Heart left ventricle (tissue), 16 donors: ENCODE measurements around the gene IQGAP2. TPM values are rescaled to one million over a fixed set of nuclear protein-coding genes. Genes with fewer than 3 reads are reported as not detected.

Source experiments
- ATAC-seq, 4 donors: fragments of 200-7000 bp; cut with Tn5 transposase; one replicate each; pipeline ENCODE4 v1.9.1; 2020 to 2022; ENCODE audit warnings: moderate library complexity in 4 of 4, mild to moderate bottlenecking in 3 of 4, moderate number of reproducible peaks in 1 of 4
- DNase-seq, 5 donors: peaks; one replicate each; pipeline ENCODE4 v3.0.0-alpha.2; 2020
- H3K27ac ChIP-seq, 12 donors: fragments of 200-600 bp; sonication (generic) in 4 of 12; one replicate each; pipeline versions ENCODE4 v1.5.0 to v1.8.0; 2016 to 2022; ENCODE audit warnings: mild to moderate bottlenecking in 2 of 12
- H3K27me3 ChIP-seq, 9 donors: fragments of 200-600 bp; sonication (generic) in 2 of 9; one replicate each; pipeline versions ENCODE4 v1.5.1 to v1.8.0; 2016 to 2022; ENCODE audit warnings: mild to moderate bottlenecking in 3 of 9
- H3K36me3 ChIP-seq, 9 donors: fragments of 200-600 bp; sonication (generic) in 2 of 9; one replicate each; pipeline versions ENCODE4 v1.5.0 to v1.8.0; 2018 to 2022; ENCODE audit warnings: mild to moderate bottlenecking in 2 of 9
- H3K4me1 ChIP-seq, 12 donors: fragments of 200-600 bp; sonication (generic) in 4 of 12; one replicate each; pipeline versions ENCODE4 v1.5.0 to v1.8.0; 2016 to 2022; ENCODE audit warnings: mild to moderate bottlenecking in 3 of 12
- H3K4me3 ChIP-seq, 12 donors: fragments of 200-600 bp; sonication (generic) in 4 of 12; one replicate each; pipeline versions ENCODE4 v1.5.0 to v1.8.0; 2017 to 2022; ENCODE audit warnings: mild to moderate bottlenecking in 9 of 12, moderate library complexity in 4 of 12
- H3K9me3 ChIP-seq, 12 donors: fragments of 200-600 bp; sonication (generic) in 4 of 12; one replicate each; pipeline versions ENCODE4 v1.5.0 to v1.8.0; 2016 to 2022; ENCODE audit warnings: mild to moderate bottlenecking in 1 of 12
- POLR2A ChIP-seq, 2 donors: fragments of 450-650 bp; IDR thresholded peaks; one replicate each; pipeline ENCODE4 v1.6.1; 2017; ENCODE audit warnings: antibody characterized with exemption in 2 of 2, mild to moderate bottlenecking in 2 of 2, moderate library complexity in 2 of 2
- WGBS, 4 donors: extraction: QIAGEN DNeasy Blood & Tissue Kit in 2 of 4; methylation state at CpG; one replicate each; pipeline versions ENCODE4 v1.1.5 to v1.1.7; 2013 to 2018; 5-methylcytosine and 5-hydroxymethylcytosine counted together
- intact Hi-C, 10 donors: fragments of 100-400 bp; cut with DNase I; formaldehyde crosslinking; loops; one replicate each; pipeline versions ENCODE4 v1.11.1 to v1.14.2; 2022
- polyA plus RNA-seq, 2 donors: library from polyadenylated mRNA; stranded (reverse); fragments of 200-250 nt; gene quantifications; one replicate each; pipeline ENCODE4 v1.2.3, GENCODE V29; 2013
- total RNA-seq, 9 donors: library from RNA; depleted of rRNA in 2 of 9; stranded (reverse); fragments of >200 nt in 2 of 9; fragmentation: NEBNext Ultra II Directional in 3 of 9; extraction: Animal tissue kit (Norgen Biotek cat#: 25700) in 3 of 9; gene quantifications; one replicate each; pipeline versions ENCODE4 v1.1.0 to v1.2.4, GENCODE V29; 2016 to 2023
- TF ChIP-seq, protein P1 (sequence below), 12 donors: fragments of 200-600 bp; sonication (generic) in 4 of 12; IDR thresholded peaks; one replicate each; pipeline versions ENCODE4 v1.5.0 to v1.8.0; 2018 to 2022; ENCODE audit warnings: antibody characterized with exemption in 12 of 12, mild to moderate bottlenecking in 5 of 12
- donor health status: ischemic (EF 13 %, LVEDD 7.1; RV severe dilation, severe dysfunction).
- donor health status: healthy with polysubstance abuse.
- donor health status: DM: no; HTN: yes; CAD: no.
- donor health status: DM: no; HTN: no; CAD: no.
- donor health status: ischemic (EF 25% LVEDD 6.9; RV normal size, moderate dysfunction).
- donor health status: ischemic (EF 25% LVEDD 5.7; RV mildly dilated, moderate dysfunction).
- donor health status: healthy.
- donor health status: DM: yes; HTN: yes; CAD: no.
- donor health status: ischemic (EF 35%, LVEDD 5.7; RV mildly dilated, moderate dysfunction).
- donor health status: nonischemic (EF 11% LVEDD 7.7; RV severe dilation, severe dysfunction).
- donor health status: DM: yes; HTN: yes; CAD: no.
- donor health status: PGD.
- donor health status: ischemic (EF 29% LVEDD 5.4; RV normal size, mild dysfunction).
- donor health status: nonischemic (EF 23%, LVEDD 6.1; RV moderate dilation, normal function).

IQGAP2 gene
- total and polyA plus RNA-seq, 11 donors, result 1.7 to 35.4 (median 6.1) TPM

DNA sequence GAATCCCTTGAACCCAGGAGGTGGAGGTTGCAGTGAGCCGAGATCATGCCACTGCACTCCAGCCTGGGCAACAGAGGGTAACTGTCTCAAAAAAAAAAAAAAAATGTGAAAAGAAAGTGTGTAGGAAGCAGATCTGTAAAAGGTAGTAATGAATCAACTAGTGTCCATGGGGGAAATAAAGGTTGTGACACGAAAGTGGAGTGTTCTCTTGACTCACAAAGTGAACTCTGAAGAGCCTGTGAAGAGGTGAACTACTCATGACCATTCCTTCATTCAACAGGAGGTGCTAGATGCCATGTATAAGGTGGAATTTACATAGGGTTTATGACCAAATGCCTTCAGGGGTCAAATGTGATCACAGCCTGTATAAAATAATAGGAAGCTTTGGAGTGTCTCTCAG is 12.8 kb downstream of the IQGAP2 start:
- no peak overlapping the region for H3K4me3 ChIP-seq
- H3K27me3 ChIP-seq, result no peaks in the 10 kb centered on the region
- intact Hi-C loops, result loop anchor here in 1 of 10 donors (10.0 kb wide), 1 partner anchor 179 kb away; no protein-coding TSS in a partner anchor
- ATAC-seq, result no peak
- DNase-seq, result no peak
- H3K36me3 ChIP-seq, result no peaks in the 10 kb centered on the region
- H3K4me1 ChIP-seq, result no peaks in the 10 kb centered on the region
- no peak for TF ChIP-seq POLR2A (IDR thresholded peaks at IDR 0.05)
- TF ChIP-seq, protein P1, sequence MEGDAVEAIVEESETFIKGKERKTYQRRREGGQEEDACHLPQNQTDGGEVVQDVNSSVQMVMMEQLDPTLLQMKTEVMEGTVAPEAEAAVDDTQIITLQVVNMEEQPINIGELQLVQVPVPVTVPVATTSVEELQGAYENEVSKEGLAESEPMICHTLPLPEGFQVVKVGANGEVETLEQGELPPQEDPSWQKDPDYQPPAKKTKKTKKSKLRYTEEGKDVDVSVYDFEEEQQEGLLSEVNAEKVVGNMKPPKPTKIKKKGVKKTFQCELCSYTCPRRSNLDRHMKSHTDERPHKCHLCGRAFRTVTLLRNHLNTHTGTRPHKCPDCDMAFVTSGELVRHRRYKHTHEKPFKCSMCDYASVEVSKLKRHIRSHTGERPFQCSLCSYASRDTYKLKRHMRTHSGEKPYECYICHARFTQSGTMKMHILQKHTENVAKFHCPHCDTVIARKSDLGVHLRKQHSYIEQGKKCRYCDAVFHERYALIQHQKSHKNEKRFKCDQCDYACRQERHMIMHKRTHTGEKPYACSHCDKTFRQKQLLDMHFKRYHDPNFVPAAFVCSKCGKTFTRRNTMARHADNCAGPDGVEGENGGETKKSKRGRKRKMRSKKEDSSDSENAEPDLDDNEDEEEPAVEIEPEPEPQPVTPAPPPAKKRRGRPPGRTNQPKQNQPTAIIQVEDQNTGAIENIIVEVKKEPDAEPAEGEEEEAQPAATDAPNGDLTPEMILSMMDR (IDR thresholded peaks at IDR 0.05), result no peak
- no peak overlapping the region for H3K27ac ChIP-seq
- WGBS, 4 donors, result 92 to 97% (median 93%) methylated on average over 2 of the region's 2 CpGs
- H3K9me3 ChIP-seq, result no peaks in the 10 kb centered on the region

DNA sequence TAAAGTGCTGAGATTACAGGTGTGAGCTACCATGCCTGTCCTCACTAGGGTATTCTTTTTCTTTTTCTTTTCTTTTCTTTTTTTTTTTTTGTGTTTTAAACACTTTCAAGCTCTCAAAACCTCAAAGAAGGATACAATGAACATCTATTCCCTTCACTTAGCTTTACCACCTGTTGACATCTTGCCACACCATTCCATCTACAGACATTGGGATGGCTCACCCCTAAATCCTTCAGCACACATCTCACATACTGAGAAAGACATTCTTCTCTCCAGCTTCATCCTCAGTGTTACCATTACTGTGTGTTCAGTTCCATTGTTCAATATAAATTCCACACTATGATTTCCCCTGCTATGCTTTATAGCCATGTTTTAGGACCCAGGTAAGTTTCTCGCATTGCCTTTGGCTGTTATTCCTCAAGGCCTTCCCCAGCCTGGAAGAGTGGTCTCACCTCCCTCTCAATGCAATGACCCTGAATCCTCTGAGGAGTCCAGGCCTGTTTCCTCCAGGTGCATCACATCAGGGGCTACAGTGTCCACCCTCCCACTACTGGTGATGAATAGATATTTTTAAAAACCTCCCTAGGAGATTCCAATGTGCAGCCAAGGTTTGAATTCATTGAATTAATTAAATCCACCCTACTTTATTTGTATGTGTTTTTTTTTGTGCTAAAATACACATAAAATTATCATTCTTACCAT is 16.7 kb downstream of the IQGAP2 start:
- intact Hi-C loops, result loop anchor here in 1 of 10 donors (10.0 kb wide), 1 partner anchor 175 kb away; no protein-coding TSS in a partner anchor
- Histone ChIP-seq H3K9me3 (no peaks in the 10 kb centered on the region), H3K4me3 (no peak overlapping the region), H3K36me3 (no peaks in the 10 kb centered on the region), H3K27ac (no peak overlapping the region), H3K27me3 (no peaks in the 10 kb centered on the region), H3K4me1 (peaks cover 0 to 6% (median 0%) of the 10 kb centered on the region in 12 donors)
- DNase-seq (no peak), ATAC-seq (no peak)
- 88 to 100% (median 96%) methylated on average over 1 of the region's 1 CpG for WGBS, 4 donors
- TF ChIP-seq, protein P1 (IDR thresholded peaks at IDR 0.05), result no peak
- TF ChIP-seq POLR2A (IDR thresholded peaks at IDR 0.05), result no peak

DNA sequence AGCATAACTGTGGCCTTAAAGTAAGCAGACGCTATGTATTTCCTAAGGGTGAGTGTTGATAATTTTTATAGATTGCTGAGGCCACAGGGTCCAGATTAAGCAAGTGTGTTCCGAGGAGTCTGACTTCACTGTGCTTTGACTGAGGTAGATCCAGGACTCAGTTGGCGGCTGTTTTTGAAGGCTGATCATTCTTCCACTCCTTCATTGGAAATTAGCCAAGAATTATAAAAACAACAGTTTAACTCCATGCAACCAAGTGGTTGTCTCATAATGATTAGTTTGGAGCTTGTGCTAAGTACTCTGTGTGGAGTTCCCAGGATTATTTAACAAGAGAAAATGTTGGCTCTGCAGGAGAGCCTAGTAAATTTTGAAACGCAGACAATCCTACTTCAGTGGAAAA is 19.1 kb downstream of the IQGAP2 start:
- no peaks in the 10 kb centered on the region for H3K36me3 ChIP-seq
- H3K27me3 ChIP-seq, result no peaks in the 10 kb centered on the region
- 48 to 76% (median 56%) methylated on average over 4 of the region's 4 CpGs for WGBS, 4 donors
- no peaks in the 10 kb centered on the region for H3K9me3 ChIP-seq
- H3K4me1 ChIP-seq, result peaks cover 0 to 26% (median 0%) of the 10 kb centered on the region in 12 donors
- DNase-seq, result no peak
- no peak overlapping the region for H3K27ac ChIP-seq
- intact Hi-C loops, result no loop called here
- H3K4me3 ChIP-seq, result no peak overlapping the region
- ATAC-seq, result no peak
- TF ChIP-seq, protein P1 (IDR thresholded peaks at IDR 0.05), result no peak
- no peak for TF ChIP-seq POLR2A (IDR thresholded peaks at IDR 0.05)

DNA sequence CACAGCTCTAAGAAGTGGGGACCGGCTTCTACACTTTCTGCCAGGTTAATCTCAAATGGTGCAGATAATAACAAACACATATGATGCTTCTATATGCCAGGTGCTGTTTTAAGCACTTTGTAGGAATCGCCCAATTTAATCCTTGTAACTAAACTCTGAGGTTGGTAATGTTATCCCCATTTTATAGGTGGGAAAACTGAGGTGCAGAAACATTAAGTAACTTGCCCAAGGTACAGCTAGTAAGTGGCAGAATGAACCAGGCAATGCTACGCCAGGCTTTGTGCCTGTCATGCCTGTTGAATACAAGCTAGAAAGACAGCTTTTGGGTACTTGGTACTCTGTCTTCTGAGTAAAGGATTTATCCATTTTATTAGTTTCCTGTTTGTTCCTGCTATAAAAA is 19.7 kb downstream of the IQGAP2 start:
- intact Hi-C loops, result no loop called here
- H3K4me1 ChIP-seq, result peaks cover 0 to 26% (median 0%) of the 10 kb centered on the region in 12 donors
- 94 to 100% (median 95%) methylated on average over 3 of the region's 3 CpGs for WGBS, 4 donors
- ATAC-seq (no peak), DNase-seq (no peak)
- no peaks in the 10 kb centered on the region for H3K9me3 ChIP-seq
- peaks cover 0 to 1% (median 0%) of the 10 kb centered on the region in 9 donors for H3K27me3 ChIP-seq
- no peak overlapping the region for H3K4me3 ChIP-seq
- no peak overlapping the region for H3K27ac ChIP-seq
- H3K36me3 ChIP-seq, result no peaks in the 10 kb centered on the region
- no peak for TF ChIP-seq POLR2A (IDR thresholded peaks at IDR 0.05)
- TF ChIP-seq, protein P1 (IDR thresholded peaks at IDR 0.05), result no peak
